Fibroblast of skin of left biceps (primary cell): Measurements from ENCODE around the gene ANKRD9.
A peak's percentile ranks its signal among the peaks of the same experiment; 100 is the strongest.

Experiments
- DNase-seq, 2 experiments: peaks; one replicate each; pipeline ENCODE4 v3.0.0-alpha.2; 2013; ENCODE audit warnings: low read depth in 2 of 2

Gene ANKRD9

GRCh38 chr14:102513899-102514772 lies 4.6 kb upstream of the ANKRD9 start:
- no peak for DNase-seq

GRCh38 chr14:102512793-102513300 lies 3.3 kb upstream of the ANKRD9 start:
- DNase-seq: no peak

GRCh38 chr14:102511538-102511937 lies 2.0 kb upstream of the ANKRD9 start:
- no peak for DNase-seq

- DNase-seq: no peak
Observed at GRCh38 chr14:102510616-102511520, 1.3 kb upstream of the ANKRD9 start.

- DNase-seq: no peak
Observed at GRCh38 chr14:102508774-102509745, 516 bp downstream of the ANKRD9 start.

- no peak for DNase-seq
Observed at GRCh38 chr14:102508410-102508773, 1.2 kb downstream of the ANKRD9 start.

- no peak for DNase-seq
Observed at GRCh38 chr14:102507857-102508312, 1.7 kb downstream of the ANKRD9 start.

GRCh38 chr14:102507081-102507856 lies 2.3 kb downstream of the ANKRD9 start:
- DNase-seq: no peak

- no peak for DNase-seq
Observed at GRCh38 chr14:102506626-102506925, 3.0 kb downstream of the ANKRD9 start.

- DNase-seq: no peak
Observed at GRCh38 chr14:102505775-102506625, 3.6 kb downstream of the ANKRD9 start.

- no peak for DNase-seq
Observed at GRCh38 chr14:102505000-102505619, 4.5 kb downstream of the ANKRD9 start.

GRCh38 chr14:102504328-102504999 lies 5.1 kb downstream of the ANKRD9 start:
- no peak for DNase-seq

GRCh38 chr14:102503641-102504327 lies 5.8 kb downstream of the ANKRD9 start:
- no peak for DNase-seq

GRCh38 chr14:102502571-102502970 lies 7.0 kb downstream of the ANKRD9 start:
- DNase-seq: no peak

GRCh38 chr14:102501751-102502315 lies 7.7 kb downstream of the ANKRD9 start:
- DNase-seq: no peak

GRCh38 chr14:102500713-102501112 lies 8.9 kb downstream of the ANKRD9 start:
- no peak for DNase-seq

GRCh38 chr14:102500158-102500662 lies 9.4 kb downstream of the ANKRD9 start:
- DNase-seq: peak in 1 of 2 experiments; percentile 27
